ENCODE results near the gene ALOX15B. TPM values are rescaled to one million over a fixed set of nuclear protein-coding genes. Genes with fewer than 3 reads are reported as not detected.

ALOX15B gene
- total and polyA plus RNA-seq, 2 donors from 2014 or later, result 0.15 to 8.0 TPM

GRCh38 chr17:8069587-8069860 is 30.7 kb downstream of the ALOX15B start:
- Histone ChIP-seq H3K4me3 (ENCODE audit: low read length in 3 of 3) (no peak overlapping the region), H3K36me3 (ENCODE audit: control insufficient read depth in 2 of 3, insufficient read depth in 3 of 3, low read length in 3 of 3) (no peaks in the 10 kb centered on the region), H3K9ac (ENCODE audit: low read length in 3 of 3) (no peak overlapping the region), H3K27me3 (ENCODE audit: control insufficient read depth, insufficient read depth, low read length) (peaks cover 27% of the 10 kb centered on the region), H3K27ac (ENCODE audit: low read depth in 2 of 2, low read length in 2 of 2) (no peak overlapping the region), H3K9me3 (ENCODE audit: control insufficient read depth in 2 of 3, insufficient read depth in 1 of 3, low read length in 3 of 3) (no peaks in the 10 kb centered on the region), H3K4me1 (ENCODE audit: control insufficient read depth in 2 of 3, insufficient read depth in 2 of 3, low read depth in 1 of 3, low read length in 3 of 3) (peaks cover 0 to 15% (median 0%) of the 10 kb centered on the region in 3 donors)
- FAIRE-seq (no peak), DNase-seq (no peak)
- intact Hi-C loops (cut with DNase I), result no loop called here
- no peak for TF ChIP-seq CTCF (IDR thresholded peaks at IDR 0.05; ENCODE audit: borderline replicate concordance, extremely low read depth, insufficient read depth)

GRCh38 chr17:8071496-8071895 is 32.6 kb downstream of the ALOX15B start:
- peaks cover 0 to 15% (median 0%) of the 10 kb centered on the region in 3 donors for H3K4me1 ChIP-seq (ENCODE audit: control insufficient read depth in 2 of 3, insufficient read depth in 2 of 3, low read depth in 1 of 3, low read length in 3 of 3)
- peaks cover 32% of the 10 kb centered on the region for H3K27me3 ChIP-seq (ENCODE audit: control insufficient read depth, insufficient read depth, low read length)
- no peak overlapping the region for H3K4me3 ChIP-seq (ENCODE audit: low read length in 3 of 3)
- peak in 1 of 5 donors; percentile 66 for DNase-seq
- no peak overlapping the region for H3K9ac ChIP-seq (ENCODE audit: low read length in 3 of 3)
- TF ChIP-seq CTCF (IDR thresholded peaks at IDR 0.05; ENCODE audit: borderline replicate concordance, extremely low read depth, insufficient read depth), result no peak
- no peaks in the 10 kb centered on the region for H3K36me3 ChIP-seq (ENCODE audit: control insufficient read depth in 2 of 3, insufficient read depth in 3 of 3, low read length in 3 of 3)
- H3K9me3 ChIP-seq (ENCODE audit: control insufficient read depth in 2 of 3, insufficient read depth in 1 of 3, low read length in 3 of 3), result no peaks in the 10 kb centered on the region
- no peak for FAIRE-seq
- no peak overlapping the region for H3K27ac ChIP-seq (ENCODE audit: low read depth in 2 of 2, low read length in 2 of 2)
- intact Hi-C loops (cut with DNase I), result no loop called here

DNA sequence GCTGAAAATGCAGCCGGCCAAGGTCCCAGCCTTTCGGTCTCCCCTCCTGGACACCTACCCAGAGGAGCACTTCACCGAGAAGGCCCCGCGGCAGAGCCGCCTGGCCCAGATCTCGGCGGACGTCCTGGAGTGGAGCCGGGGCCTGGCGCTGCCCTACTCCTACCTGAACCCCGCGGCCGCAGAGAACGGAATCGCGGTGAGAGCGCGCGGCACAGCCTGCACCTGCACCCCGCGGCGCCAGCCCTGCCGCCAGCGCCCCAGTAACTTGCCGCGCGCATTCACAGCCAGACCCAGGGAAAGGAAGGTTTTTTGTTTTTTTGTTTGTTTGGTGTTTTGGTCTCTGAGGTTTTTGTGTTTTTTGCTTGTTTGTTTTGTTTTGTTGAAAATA is 33.5 kb downstream of the ALOX15B start:
- FAIRE-seq (no peak), DNase-seq (peak in 1 of 5 donors; percentile 76)
- intact Hi-C loops (cut with DNase I), result no loop called here
- Histone ChIP-seq H3K4me3 (ENCODE audit: low read length in 3 of 3) (no peak overlapping the region), H3K4me1 (ENCODE audit: control insufficient read depth in 2 of 3, insufficient read depth in 2 of 3, low read depth in 1 of 3, low read length in 3 of 3) (peaks cover 0 to 15% (median 0%) of the 10 kb centered on the region in 3 donors), H3K36me3 (ENCODE audit: control insufficient read depth in 2 of 3, insufficient read depth in 3 of 3, low read length in 3 of 3) (no peaks in the 10 kb centered on the region), H3K9ac (ENCODE audit: low read length in 3 of 3) (no peak overlapping the region), H3K27me3 (ENCODE audit: control insufficient read depth, insufficient read depth, low read length) (peaks cover 32% of the 10 kb centered on the region), H3K27ac (ENCODE audit: low read depth in 2 of 2, low read length in 2 of 2) (no peak overlapping the region), H3K9me3 (ENCODE audit: control insufficient read depth in 2 of 3, insufficient read depth in 1 of 3, low read length in 3 of 3) (no peaks in the 10 kb centered on the region)
- no peak for TF ChIP-seq CTCF (IDR thresholded peaks at IDR 0.05; ENCODE audit: borderline replicate concordance, extremely low read depth, insufficient read depth)
